ENCODE results near the gene C10orf105. TPM values are rescaled to one million over a fixed set of nuclear protein-coding genes. Genes with fewer than 3 reads are reported as not detected.
A peak's percentile ranks its signal among the peaks of the same experiment; 100 is the strongest.

Gene C10orf105
- polyA plus RNA-seq, 6 donors from 2014 or later: not detected

- DNase-seq: no peak
- Mint-ChIP-seq H3K27ac (no peak overlapping the region), H3K4me1 (peaks cover 5 to 14% (median 13%) of the 10 kb centered on the region in 3 donors), H3K4me3 (no peak overlapping the region), H3K9me3 (no peaks in the 10 kb centered on the region), H3K36me3 (no peaks in the 10 kb centered on the region), H3K27me3 (peaks cover 0 to 29% (median 4%) of the 10 kb centered on the region in 3 donors)
- ATAC-seq (ENCODE audit: low read depth in 2 of 2): no peak
Observed at GRCh38 chr10:71679425-71679824, 40.2 kb downstream of the C10orf105 start.

GRCh38 chr10:71678057-71678805 is 41.3 kb downstream of the C10orf105 start:
- ATAC-seq (ENCODE audit: low read depth in 2 of 2) (no peak), DNase-seq (no peak)
- Mint-ChIP-seq H3K4me3 (no peak overlapping the region), H3K27me3 (peaks cover 0 to 29% (median 4%) of the 10 kb centered on the region in 3 donors), H3K4me1 (peaks cover 0 to 6% (median 3%) of the 10 kb centered on the region in 3 donors), H3K36me3 (no peaks in the 10 kb centered on the region), H3K27ac (peak overlapping the region in 1 of 6 donors; percentile 80), H3K9me3 (no peaks in the 10 kb centered on the region)

GRCh38 chr10:71677261-71677660 is 42.3 kb downstream of the C10orf105 start:
- Mint-ChIP-seq H3K36me3 (no peaks in the 10 kb centered on the region), H3K9me3 (no peaks in the 10 kb centered on the region), H3K27me3 (peaks cover 0 to 22% (median 4%) of the 10 kb centered on the region in 3 donors), H3K4me3 (no peak overlapping the region), H3K4me1 (peaks cover 0 to 8% (median 6%) of the 10 kb centered on the region in 3 donors), H3K27ac (no peak overlapping the region)
- ATAC-seq (ENCODE audit: low read depth in 2 of 2) (no peak), DNase-seq (no peak)

GRCh38 chr10:71675295-71675970 is 44.1 kb downstream of the C10orf105 start:
- no peak overlapping the region for H3K27ac Mint-ChIP-seq
- no peak for DNase-seq
- peaks cover 0 to 8% (median 6%) of the 10 kb centered on the region in 3 donors for H3K4me1 Mint-ChIP-seq
- no peak overlapping the region for H3K4me3 Mint-ChIP-seq
- peaks cover 0 to 17% (median 0%) of the 10 kb centered on the region in 3 donors for H3K27me3 Mint-ChIP-seq
- no peaks in the 10 kb centered on the region for H3K9me3 Mint-ChIP-seq
- ATAC-seq (ENCODE audit: low read depth in 2 of 2): no peak
- H3K36me3 Mint-ChIP-seq: no peaks in the 10 kb centered on the region

GRCh38 chr10:71671994-71672946 is 47.3 kb downstream of the C10orf105 start:
- Mint-ChIP-seq H3K27me3 (peaks cover 0 to 4% (median 2%) of the 10 kb centered on the region in 3 donors), H3K4me3 (no peak overlapping the region), H3K27ac (no peak overlapping the region), H3K9me3 (no peaks in the 10 kb centered on the region), H3K36me3 (no peaks in the 10 kb centered on the region), H3K4me1 (peaks cover 5 to 20% (median 14%) of the 10 kb centered on the region in 3 donors)
- no peak for DNase-seq
- ATAC-seq (ENCODE audit: low read depth in 2 of 2): no peak

GRCh38 chr10:71667387-71667752 is 52.2 kb downstream of the C10orf105 start:
- Mint-ChIP-seq H3K27ac (peak overlapping the region in 4 of 6 donors; percentile 0 to 95 (median 51)), H3K9me3 (peaks cover 0 to 1% (median 0%) of the 10 kb centered on the region in 7 donors), H3K27me3 (peaks cover 5 to 24% (median 5%) of the 10 kb centered on the region in 3 donors), H3K4me1 (peaks cover 17 to 32% (median 20%) of the 10 kb centered on the region in 3 donors), H3K4me3 (peak overlapping the region in 6 of 8 donors; percentile 3 to 84 (median 25)), H3K36me3 (no peaks in the 10 kb centered on the region)
- ATAC-seq (ENCODE audit: low read depth in 2 of 2) (peak; percentile 72 to 76), DNase-seq (peak; percentile 22)

- peaks cover 17 to 32% (median 20%) of the 10 kb centered on the region in 3 donors for H3K4me1 Mint-ChIP-seq
- H3K27ac Mint-ChIP-seq: peak overlapping the region in 3 of 6 donors; percentile 21 to 81 (median 28)
- peak; percentile 56 to 60 for ATAC-seq (ENCODE audit: low read depth in 2 of 2)
- H3K9me3 Mint-ChIP-seq: peaks cover 0 to 2% (median 0%) of the 10 kb centered on the region in 7 donors
- no peaks in the 10 kb centered on the region for H3K36me3 Mint-ChIP-seq
- peak; percentile 14 for DNase-seq
- peak overlapping the region in 6 of 8 donors; percentile 3 to 84 (median 25) for H3K4me3 Mint-ChIP-seq
- peaks cover 5 to 24% (median 5%) of the 10 kb centered on the region in 3 donors for H3K27me3 Mint-ChIP-seq
Observed at GRCh38 chr10:71666639-71667386, 52.8 kb downstream of the C10orf105 start.

- Mint-ChIP-seq H3K4me1 (peaks cover 19 to 32% (median 20%) of the 10 kb centered on the region in 3 donors), H3K9me3 (peaks cover 0 to 5% (median 2%) of the 10 kb centered on the region in 7 donors), H3K4me3 (no peak overlapping the region), H3K27ac (peak overlapping the region in 2 of 6 donors; percentile 27 to 53), H3K36me3 (no peaks in the 10 kb centered on the region), H3K27me3 (peaks cover 5 to 24% (median 5%) of the 10 kb centered on the region in 3 donors)
- no peak for ATAC-seq (ENCODE audit: low read depth in 2 of 2)
- DNase-seq: no peak
Observed at GRCh38 chr10:71665456-71665855, 54.1 kb downstream of the C10orf105 start.

GRCh38 chr10:71664585-71664984 is 55.0 kb downstream of the C10orf105 start:
- Mint-ChIP-seq H3K27ac (peak overlapping the region in 1 of 6 donors; percentile 37), H3K4me3 (peak overlapping the region in 1 of 8 donors; percentile 26), H3K27me3 (peaks cover 5 to 24% (median 5%) of the 10 kb centered on the region in 3 donors), H3K36me3 (no peaks in the 10 kb centered on the region), H3K9me3 (peaks cover 0 to 7% (median 3%) of the 10 kb centered on the region in 7 donors), H3K4me1 (peaks cover 20 to 32% (median 21%) of the 10 kb centered on the region in 3 donors)
- ATAC-seq (ENCODE audit: low read depth in 2 of 2) (no peak), DNase-seq (no peak)

GRCh38 chr10:71663311-71663710 is 56.3 kb downstream of the C10orf105 start:
- peaks cover 5 to 24% (median 5%) of the 10 kb centered on the region in 3 donors for H3K27me3 Mint-ChIP-seq
- ATAC-seq (ENCODE audit: low read depth in 2 of 2) (no peak), DNase-seq (no peak)
- H3K4me1 Mint-ChIP-seq: peaks cover 20 to 27% (median 21%) of the 10 kb centered on the region in 3 donors
- no peak overlapping the region for H3K4me3 Mint-ChIP-seq
- H3K36me3 Mint-ChIP-seq: no peaks in the 10 kb centered on the region
- H3K27ac Mint-ChIP-seq: no peak overlapping the region
- H3K9me3 Mint-ChIP-seq: peaks cover 0 to 7% (median 3%) of the 10 kb centered on the region in 7 donors

- DNase-seq: no peak
- H3K4me3 Mint-ChIP-seq: no peak overlapping the region
- H3K36me3 Mint-ChIP-seq: no peaks in the 10 kb centered on the region
- H3K27ac Mint-ChIP-seq: peak overlapping the region in 1 of 6 donors; percentile 47
- ATAC-seq (ENCODE audit: low read depth in 2 of 2): no peak
- H3K27me3 Mint-ChIP-seq: peaks cover 0 to 24% (median 5%) of the 10 kb centered on the region in 3 donors
- peaks cover 8 to 14% (median 12%) of the 10 kb centered on the region in 3 donors for H3K4me1 Mint-ChIP-seq
- peaks cover 0 to 7% (median 3%) of the 10 kb centered on the region in 7 donors for H3K9me3 Mint-ChIP-seq
Observed at GRCh38 chr10:71661779-71662336, 57.7 kb downstream of the C10orf105 start.

All from naive B cell (primary cell).